Activated CD4-positive, alpha-beta T cell treated with anti-CD3 and anti-CD28 coated beads, Interleukin-2, amount 50 U/mL, for 48 hours (primary cell): ENCODE results near the gene SHISA9.

Experiments
- DNase-seq, 2 experiments: peaks; one replicate each; pipeline ENCODE4 v3.0.0-alpha.2; 2020

The SHISA9 gene

DNA sequence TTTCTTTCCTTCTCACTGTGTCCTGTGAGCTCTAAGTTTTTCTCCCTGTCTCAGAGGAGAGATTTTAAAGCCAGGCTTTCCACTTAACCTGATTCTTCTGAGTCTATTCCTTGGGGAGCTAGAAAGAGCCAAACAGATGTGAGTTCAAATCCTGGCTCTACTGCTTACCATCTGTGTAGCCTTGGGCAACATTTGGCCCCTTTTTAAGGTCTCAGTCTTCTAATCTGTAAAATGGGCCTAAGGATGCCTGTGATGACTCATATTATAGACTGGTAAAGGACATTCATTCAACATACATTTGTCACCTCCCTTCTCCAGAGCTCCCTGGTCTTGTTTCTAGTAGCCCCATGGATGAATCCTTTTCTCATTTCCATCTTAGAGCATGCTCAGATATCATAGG, 304.0 kb downstream of the SHISA9 start:
- DNase-seq: no peak

- no peak for DNase-seq
These were observed 305.2 kb downstream of the SHISA9 start for GRCh38 chr16:13206606-13207005.

DNA sequence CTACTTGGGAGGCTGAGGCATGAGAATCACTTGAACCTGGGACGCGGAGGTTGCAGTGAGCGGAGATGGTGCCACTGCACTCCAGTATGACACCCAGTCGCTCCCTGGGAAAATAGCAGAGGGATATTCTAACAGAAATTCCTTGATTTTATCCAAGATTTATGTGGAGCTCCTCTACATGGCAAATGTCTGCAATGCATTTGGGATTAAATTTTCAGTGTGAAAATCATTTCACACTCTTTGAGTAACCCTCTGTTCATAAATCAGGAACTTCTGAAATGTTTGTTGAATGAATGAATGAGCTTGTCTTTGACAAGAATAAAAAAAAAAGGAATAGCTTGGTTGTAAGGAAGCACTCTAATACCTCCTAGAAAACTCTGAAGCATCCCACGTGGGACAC, 305.8 kb downstream of the SHISA9 start:
- DNase-seq: no peak

DNA sequence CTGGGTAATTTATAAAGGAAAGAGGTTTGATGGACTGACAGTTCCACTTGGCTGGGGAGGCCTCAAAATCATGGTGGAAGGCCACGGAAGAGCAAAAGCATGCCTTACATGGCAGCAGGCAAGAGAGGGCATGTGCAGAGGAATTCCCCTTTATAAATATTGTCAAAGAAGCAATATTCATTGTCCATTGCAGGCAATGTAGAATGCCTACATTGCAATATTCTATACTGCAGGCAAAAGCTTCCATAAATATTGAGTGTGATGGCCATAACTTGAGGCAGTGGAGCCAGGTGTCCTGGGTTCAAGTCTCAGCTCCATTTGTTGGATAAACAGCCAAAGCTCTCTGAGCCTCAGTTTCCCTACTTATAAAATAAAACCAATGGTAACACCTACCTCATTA, 322.3 kb downstream of the SHISA9 start:
- no peak for DNase-seq

- DNase-seq: no peak
These were observed 327.6 kb downstream of the SHISA9 start for GRCh38 chr16:13229039-13229438.

DNA sequence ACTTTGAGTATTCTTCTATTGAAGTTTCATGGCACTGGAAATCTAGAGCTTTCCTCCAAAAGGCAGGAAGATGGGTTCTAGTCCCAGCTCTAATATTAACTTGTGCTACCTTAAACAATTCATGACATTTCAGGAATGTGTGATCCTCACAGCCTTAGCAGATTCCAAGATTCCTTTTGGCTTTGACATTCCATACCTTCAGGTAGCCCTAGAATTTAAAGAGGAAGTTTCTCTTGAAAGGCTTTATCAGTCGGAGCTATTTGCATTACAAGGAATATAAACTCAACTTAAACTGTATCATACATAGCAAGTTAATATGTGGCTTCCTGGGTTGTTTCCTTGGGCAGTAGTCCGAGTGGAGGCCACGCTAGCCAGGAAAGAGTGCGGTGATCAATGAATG, 330.0 kb downstream of the SHISA9 start:
- DNase-seq: no peak

DNA sequence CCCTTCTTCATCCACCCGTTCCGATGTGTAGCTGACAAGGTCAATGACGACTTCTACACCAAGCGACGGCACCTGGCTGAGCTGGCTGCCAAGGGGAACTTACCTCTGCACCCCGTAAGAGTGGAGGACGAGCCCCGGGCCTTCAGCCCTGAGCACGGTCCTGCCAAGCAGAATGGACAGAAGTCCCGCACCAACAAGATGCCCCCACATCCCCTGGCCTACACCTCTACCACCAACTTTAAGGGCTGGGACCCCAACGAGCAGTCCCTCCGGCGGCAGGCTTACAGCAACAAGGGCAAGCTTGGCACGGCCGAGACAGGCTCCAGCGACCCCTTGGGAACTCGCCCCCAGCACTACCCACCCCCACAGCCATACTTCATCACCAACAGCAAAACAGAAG, 333.6 kb downstream of the SHISA9 start:
- DNase-seq: no peak

GRCh38 chr16:13236308-13236707, 334.9 kb downstream of the SHISA9 start:
- no peak for DNase-seq

DNA sequence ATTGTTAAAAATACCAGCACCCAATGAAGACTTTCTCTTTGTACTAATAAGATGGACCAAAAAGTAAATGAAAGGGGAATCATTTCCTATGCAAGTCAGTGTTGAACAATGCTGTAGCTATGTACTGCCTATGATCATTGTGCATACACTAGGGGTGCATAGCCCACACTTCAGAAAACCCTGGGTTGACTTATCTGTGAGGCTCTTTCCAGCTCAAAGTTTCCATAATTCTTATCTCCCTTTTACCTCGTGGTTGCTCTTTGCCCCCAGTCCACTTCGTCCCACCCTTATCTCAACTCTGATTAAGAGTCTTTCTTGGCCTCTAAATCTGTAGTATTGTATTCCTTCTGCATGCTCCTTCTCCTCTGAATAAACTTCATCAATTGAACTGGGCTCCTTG, 336.8 kb downstream of the SHISA9 start:
- DNase-seq: no peak

DNA sequence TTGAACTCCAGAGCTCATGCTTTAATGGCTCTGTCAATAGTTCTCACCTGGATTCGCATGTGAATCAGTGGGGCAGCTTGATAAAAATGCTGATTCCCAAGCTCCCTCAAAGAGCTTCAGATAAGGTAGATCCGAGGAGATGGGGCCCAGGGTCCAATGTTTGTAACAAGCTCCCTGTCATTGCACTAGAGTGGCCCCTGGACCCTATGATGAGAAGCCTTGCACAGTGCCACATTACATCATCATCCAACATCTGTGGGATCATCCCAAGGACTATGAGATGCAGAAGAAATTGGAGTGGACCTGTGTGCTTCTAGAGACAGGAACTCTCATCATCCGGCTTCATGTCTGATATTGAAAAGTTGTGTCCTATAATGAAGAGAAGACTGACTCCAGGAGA, 340.8 kb downstream of the SHISA9 start:
- DNase-seq: no peak

DNA sequence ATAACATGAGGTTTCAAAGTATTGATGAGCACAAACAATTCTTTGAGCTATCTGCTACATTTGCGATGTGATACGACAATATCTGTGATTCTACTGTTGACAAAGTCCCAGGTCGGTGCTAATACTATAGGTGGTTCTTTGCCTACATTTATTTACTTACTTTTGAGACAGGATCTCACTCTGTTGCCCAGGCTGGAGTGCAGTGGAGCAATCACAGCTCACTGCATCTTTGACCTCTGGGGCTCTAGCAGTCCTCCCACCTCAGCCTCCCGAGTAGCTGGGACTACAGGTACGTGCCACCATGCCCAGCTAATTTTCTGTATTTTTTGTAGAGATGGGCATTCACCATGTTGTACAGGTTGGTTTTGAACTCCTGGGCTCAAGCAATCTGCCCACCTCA, 343.4 kb downstream of the SHISA9 start:
- no peak for DNase-seq

DNA sequence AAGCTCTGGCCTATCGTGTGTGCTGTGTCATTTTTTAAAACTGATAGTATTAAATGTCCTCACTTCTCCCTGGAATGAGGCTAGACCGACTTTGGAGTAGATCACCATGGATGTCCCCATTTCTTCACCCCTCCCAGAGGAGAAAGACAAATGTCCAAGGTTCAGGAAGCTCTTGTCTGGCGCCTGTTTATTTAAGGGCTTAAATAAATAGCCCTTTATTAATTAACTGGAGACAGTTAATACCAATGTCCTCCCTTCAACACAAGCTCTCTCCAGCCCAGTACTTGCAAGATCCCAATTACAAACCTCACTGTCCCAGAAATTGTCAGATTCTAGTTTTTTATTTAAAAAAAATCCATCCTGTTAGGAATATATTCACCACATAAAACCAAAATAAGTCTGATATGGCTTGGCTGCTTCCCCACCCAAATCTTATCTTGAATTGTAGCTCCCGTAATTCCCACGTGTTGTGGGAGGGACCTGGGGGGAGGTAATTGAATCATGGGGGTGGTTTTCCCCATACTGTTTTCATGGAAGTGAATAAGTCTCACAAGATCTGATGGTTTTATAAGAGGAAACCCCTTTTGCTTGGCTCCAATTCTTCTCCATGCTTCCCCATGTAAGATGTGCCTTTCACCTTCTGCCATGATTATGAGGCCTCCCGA, 344.4 kb downstream of the SHISA9 start:
- DNase-seq: no peak

GRCh38 chr16:13254998-13255614, 353.7 kb downstream of the SHISA9 start:
- DNase-seq: no peak

DNA sequence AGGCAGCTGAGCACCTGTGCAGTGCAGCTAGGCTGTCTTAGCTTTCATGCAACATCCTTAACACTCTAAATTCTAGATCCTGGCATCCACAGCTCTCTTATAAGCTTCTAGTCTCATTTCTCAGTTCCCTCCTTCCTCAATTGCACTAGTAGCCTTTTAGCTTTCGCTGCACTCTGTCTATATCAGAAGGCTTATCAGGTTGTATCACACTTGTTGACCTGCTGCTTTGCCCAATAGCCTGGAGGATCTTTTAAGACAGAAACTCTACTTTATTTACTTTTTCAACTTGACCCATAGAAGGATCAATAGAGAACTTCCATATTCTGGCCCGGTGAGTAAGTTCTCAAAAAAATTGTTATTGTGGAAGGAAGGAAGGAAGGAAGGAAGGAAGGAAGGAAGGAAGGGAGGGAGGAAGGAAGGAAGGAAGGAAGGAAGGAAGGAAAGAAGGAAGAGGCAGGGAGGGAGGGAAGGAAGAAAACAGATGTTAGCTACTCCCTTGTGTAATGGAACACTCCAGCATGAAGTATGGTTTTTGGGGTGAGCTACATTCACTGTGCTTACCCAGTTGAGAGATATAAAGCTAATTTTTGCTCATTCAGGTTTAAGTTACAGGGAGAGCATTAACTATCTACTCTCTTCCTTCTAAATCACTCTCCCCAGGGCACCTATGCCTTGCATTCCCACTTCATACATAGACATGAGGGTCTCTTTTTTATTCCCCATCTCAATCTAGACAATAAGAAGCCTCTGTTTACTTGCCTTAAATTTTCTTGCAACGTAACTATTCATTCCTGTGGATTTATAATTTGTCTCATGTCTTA, 361.1 kb downstream of the SHISA9 start:
- DNase-seq: no peak

DNA sequence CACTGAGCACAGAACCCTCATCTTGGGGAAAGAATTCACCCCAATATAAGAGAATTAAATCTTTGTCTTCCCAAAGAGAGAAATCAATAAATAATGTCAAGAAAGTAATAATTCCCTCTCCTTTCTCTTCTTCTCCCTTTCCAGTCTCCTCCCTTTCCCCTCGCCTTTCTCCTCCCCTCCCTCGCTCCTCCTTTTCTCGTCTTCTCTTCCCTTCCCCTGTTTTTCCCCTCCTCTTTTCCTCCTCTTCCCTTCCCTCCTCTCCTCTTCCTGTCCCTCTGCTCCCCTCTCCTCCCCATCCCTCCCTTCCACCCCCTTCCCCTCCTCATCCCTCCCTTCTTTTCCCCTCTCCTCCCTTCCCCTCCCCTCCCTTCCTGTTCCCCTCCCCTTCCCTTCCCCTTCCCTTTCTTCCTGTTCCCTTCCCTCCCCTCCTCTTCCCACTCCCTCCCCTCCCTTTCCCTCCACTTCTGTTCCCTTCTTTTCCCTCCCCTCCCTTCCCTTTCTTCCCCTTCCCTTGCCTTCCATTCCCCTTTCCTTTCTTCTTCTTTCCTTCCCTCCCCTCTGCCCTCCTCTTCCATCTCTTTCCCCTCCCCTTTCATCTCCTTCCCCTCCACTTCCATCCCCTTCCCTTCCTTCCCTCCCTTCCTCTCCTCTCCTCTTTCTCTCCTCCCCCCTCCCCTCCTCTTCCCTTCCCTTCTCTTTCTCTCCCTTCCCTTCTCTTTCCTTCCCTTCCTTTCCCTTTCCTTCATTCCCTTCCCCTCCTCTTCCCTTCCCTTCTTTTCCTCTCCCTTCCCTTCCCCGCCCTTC, 363.6 kb downstream of the SHISA9 start:
- no peak for DNase-seq

GRCh38 chr16:13269359-13269758, 368.0 kb downstream of the SHISA9 start:
- no peak for DNase-seq

DNA sequence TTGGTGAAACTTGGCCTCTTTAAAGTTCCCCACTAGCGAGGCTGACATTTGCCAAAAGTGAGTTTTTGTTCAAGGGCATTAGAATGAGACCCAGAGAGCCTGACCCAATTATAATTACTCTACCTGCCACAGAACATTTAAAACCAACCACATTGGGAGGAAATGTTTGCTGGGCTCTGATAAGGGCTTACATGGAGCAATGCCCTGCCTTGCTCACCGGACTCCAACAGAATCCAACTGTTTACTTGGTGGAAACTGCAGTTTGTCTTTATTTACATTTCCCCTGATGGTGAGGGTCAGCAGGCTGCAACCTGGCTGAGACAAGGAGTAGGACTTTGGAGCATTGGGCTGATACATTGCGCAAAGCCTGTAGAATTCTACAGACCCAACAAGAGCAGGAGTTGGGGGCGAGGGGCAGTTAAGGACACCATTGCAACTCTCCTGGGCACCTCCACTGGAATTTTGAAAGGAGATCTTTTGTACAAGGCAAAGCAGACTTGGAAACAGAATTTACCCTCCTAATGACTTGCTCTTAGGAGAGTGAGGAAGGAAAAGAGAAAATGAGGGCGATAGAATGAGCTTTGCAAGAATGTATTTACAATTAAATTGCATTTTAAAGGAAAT, 368.6 kb downstream of the SHISA9 start:
- no peak for DNase-seq

DNA sequence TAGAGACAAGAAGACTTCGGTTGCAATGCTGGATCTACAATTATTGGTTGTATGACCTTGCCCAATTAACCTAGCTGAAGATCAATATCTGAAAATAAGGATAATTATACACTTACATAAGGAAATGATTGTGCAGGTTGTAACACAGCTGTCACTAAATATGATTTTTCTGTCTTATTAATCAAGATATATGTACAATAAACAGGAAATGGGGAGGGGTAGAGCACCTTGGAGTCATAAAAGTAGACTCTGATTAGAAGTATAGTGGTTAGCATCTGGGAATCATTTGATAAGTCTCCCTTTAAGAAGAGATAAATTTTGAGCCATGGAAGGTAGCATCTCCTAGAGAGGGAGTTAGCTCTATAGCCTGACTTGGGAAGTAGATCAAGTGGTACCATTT, 369.2 kb downstream of the SHISA9 start:
- no peak for DNase-seq

DNA sequence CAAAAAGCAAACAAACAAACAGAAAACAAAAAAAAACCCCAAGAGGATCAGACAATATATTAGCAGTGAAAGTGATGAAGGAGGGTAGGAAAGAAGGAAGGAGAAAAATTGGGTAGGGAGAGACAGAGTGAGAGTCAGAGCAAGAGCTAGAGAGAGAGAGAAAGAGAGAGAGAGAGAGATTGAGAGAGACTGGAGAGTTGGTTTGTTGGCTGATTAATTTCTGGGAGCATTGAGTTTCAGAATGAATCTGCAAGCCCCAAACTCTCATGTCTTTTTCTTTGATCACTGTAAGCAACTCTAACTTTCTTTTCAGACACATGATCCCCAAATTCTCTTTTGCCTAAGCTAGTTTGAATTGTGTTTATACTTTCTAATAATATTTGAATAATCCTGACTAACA, 388.1 kb downstream of the SHISA9 start:
- no peak for DNase-seq
